VCaP (cell line): Measurements from ENCODE around the gene UTS2.

ENCODE experiments used
- H3K27ac ChIP-seq: fragments of 450-650 bp; 2 replicates; pipeline ENCODE4 v1.5.1; 2017
- CTCF ChIP-seq: fragments of 450-650 bp; conservative IDR thresholded peaks from 2 replicates; pipeline ENCODE4 v1.5.1; 2017; ENCODE audit warnings: mild to moderate bottlenecking, moderate library complexity

Gene UTS2

GRCh38 chr1:7873801-7874795 is 21.2 kb upstream of the UTS2 start:
- no peak overlapping the region for H3K27ac ChIP-seq
- TF ChIP-seq CTCF = no peak

- H3K27ac ChIP-seq = no peak overlapping the region
- no peak for TF ChIP-seq CTCF
Observed at GRCh38 chr1:7871136-7871535, 18.3 kb upstream of the UTS2 start.

GRCh38 chr1:7869136-7869920 is 16.5 kb upstream of the UTS2 start:
- no peak overlapping the region for H3K27ac ChIP-seq
- TF ChIP-seq CTCF = no peak

GRCh38 chr1:7868070-7868780 is 15.4 kb upstream of the UTS2 start:
- no peak overlapping the region for H3K27ac ChIP-seq
- no peak for TF ChIP-seq CTCF

GRCh38 chr1:7865978-7866377 is 13.1 kb upstream of the UTS2 start:
- no peak for TF ChIP-seq CTCF

GRCh38 chr1:7863756-7864328 is 11.0 kb upstream of the UTS2 start:
- TF ChIP-seq CTCF = no peak
- H3K27ac ChIP-seq = no peak overlapping the region

More at GRCh38 chr1:7865978-7866377, 13.1 kb upstream of the UTS2 start:
- H3K27ac ChIP-seq = no peak overlapping the region
